Trophoblast cell (in vitro differentiated cells and primary cell): ENCODE measurements around the gene HSPA1A.
"Not testable (repeated sequence)": the region's sequence is repeated elsewhere in the genome, so short reads cannot be mapped to it uniquely, and the experiment has no call there.

Experiments
- DNase-seq, 2 donors: peaks; one replicate each; pipeline ENCODE4 v3.0.0-alpha.2; 2016
- H2AFZ ChIP-seq: 2 replicates; pipeline ENCODE4 v1.6.1; 2013; ENCODE audit warnings: low read length, moderate library complexity, mild to moderate bottlenecking; ENCODE audit not compliant: insufficient read depth, poor library complexity
- H2AK5ac ChIP-seq: 2 replicates; pipeline ENCODE4 v1.6.1; 2013; ENCODE audit warnings: mild to moderate bottlenecking, low read length
- H2BK120ac ChIP-seq: 2 replicates; pipeline ENCODE4 v1.6.1; 2013; ENCODE audit warnings: low read length, mild to moderate bottlenecking, moderate library complexity; ENCODE audit not compliant: insufficient read depth, poor library complexity
- H2BK12ac ChIP-seq: 2 replicates; pipeline ENCODE4 v1.6.1; 2013; ENCODE audit warnings: mild to moderate bottlenecking, low read length, moderate library complexity
- H2BK5ac ChIP-seq: 2 replicates; pipeline ENCODE4 v1.6.1; 2013; ENCODE audit warnings: low read length, low read depth, moderate library complexity, mild to moderate bottlenecking; ENCODE audit not compliant: poor library complexity
- H3K14ac ChIP-seq: 2 replicates; pipeline ENCODE4 v1.6.1; 2013; ENCODE audit warnings: mild to moderate bottlenecking, low read length
- H3K18ac ChIP-seq: 2 replicates; pipeline ENCODE4 v1.6.1; 2013; ENCODE audit warnings: mild to moderate bottlenecking, low read length
- H3K23ac ChIP-seq: 2 replicates; pipeline ENCODE4 v1.6.1; 2013; ENCODE audit warnings: low read length
- H3K27ac ChIP-seq: 2 replicates; pipeline ENCODE4 v1.5.1; 2013; ENCODE audit warnings: low read depth, mild to moderate bottlenecking, inconsistent platforms, low read length, moderate library complexity
- H3K27me3 ChIP-seq: 2 replicates; pipeline ENCODE4 v1.6.1; 2013; ENCODE audit warnings: inconsistent platforms, mild to moderate bottlenecking, low read length, moderate library complexity; ENCODE audit not compliant: insufficient read depth
- H3K36me3 ChIP-seq, 2 experiments: 1 replicate in 1 of 2; 2 replicates in 1 of 2; pipeline ENCODE4 v1.6.1; 2013; ENCODE audit warnings: low read length in 2 of 2, mild to moderate bottlenecking in 2 of 2, moderate library complexity in 1 of 2; ENCODE audit not compliant: insufficient read depth in 2 of 2, control insufficient read depth in 1 of 2
- H3K4ac ChIP-seq: 2 replicates; pipeline ENCODE4 v1.6.1; 2013; ENCODE audit warnings: low read depth, mild to moderate bottlenecking, low read length, moderate library complexity
- H3K4me1 ChIP-seq, 2 experiments: 1 replicate in 1 of 2; 2 replicates in 1 of 2; pipeline ENCODE4 v1.6.1; 2013; ENCODE audit warnings: low read length in 2 of 2, mild to moderate bottlenecking in 2 of 2, moderate library complexity in 1 of 2; ENCODE audit not compliant: insufficient read depth in 2 of 2, control insufficient read depth in 1 of 2
- H3K4me2 ChIP-seq: 2 replicates; pipeline ENCODE4 v1.6.1; 2013; ENCODE audit warnings: inconsistent platforms, mild to moderate bottlenecking, low read length, moderate library complexity
- H3K4me3 ChIP-seq: 2 replicates; pipeline ENCODE4 v1.5.1; 2013; ENCODE audit warnings: mild to moderate bottlenecking, low read depth, low read length, inconsistent platforms
- H3K79me1 ChIP-seq: one replicate; pipeline ENCODE4 v1.6.1; 2013; ENCODE audit warnings: low read length
- H3K79me2 ChIP-seq: 2 replicates; pipeline ENCODE4 v1.6.1; 2013; ENCODE audit warnings: low read length, mild to moderate bottlenecking; ENCODE audit not compliant: control insufficient read depth, insufficient read depth, poor library complexity
- H3K9ac ChIP-seq: 2 replicates; pipeline ENCODE4 v1.6.1; 2013; ENCODE audit warnings: mild to moderate bottlenecking, low read length
- H3K9me3 ChIP-seq: 2 replicates; pipeline ENCODE4 v1.6.1; 2013; ENCODE audit warnings: low read depth, mild to moderate bottlenecking, control low read depth, inconsistent platforms, low read length; ENCODE audit not compliant: insufficient read depth
- H4K12ac ChIP-seq: 2 replicates; pipeline ENCODE4 v1.6.1; 2013; ENCODE audit warnings: low read depth, mild to moderate bottlenecking, low read length, moderate library complexity
- H4K8ac ChIP-seq: 2 replicates; pipeline ENCODE4 v1.6.1; 2013; ENCODE audit warnings: low read depth, mild to moderate bottlenecking, low read length, moderate library complexity
- H4K91ac ChIP-seq: one replicate; pipeline ENCODE4 v1.6.1; 2013; ENCODE audit warnings: low read depth, mild to moderate bottlenecking, low read length, moderate library complexity
- WGBS: extraction: QIAGEN DNeasy Blood & Tissue Kit; methylation state at CpG from one replicate; pipeline ENCODE4 v1.1.7; 2013; ENCODE audit warnings: missing lambda C conversion rate; ENCODE audit not compliant: insufficient read length, insufficient coverage; ENCODE audit errors: extremely low coverage; 5-methylcytosine and 5-hydroxymethylcytosine counted together

HSPA1A gene

GRCh38 chr6:31857774-31858173 lies 42.4 kb downstream of the HSPA1A start:
- H2BK12ac ChIP-seq, H4K8ac ChIP-seq, H4K12ac ChIP-seq, H3K4ac ChIP-seq, DNase-seq, H2AFZ ChIP-seq, H3K27me3 ChIP-seq, H3K79me2 ChIP-seq, H2BK120ac ChIP-seq, H2AK5ac ChIP-seq, H3K27ac ChIP-seq, H3K23ac ChIP-seq, H3K14ac ChIP-seq, H3K4me3 ChIP-seq, H3K18ac ChIP-seq, H3K9me3 ChIP-seq, H3K4me2 ChIP-seq, H3K9ac ChIP-seq, H4K91ac ChIP-seq, H3K79me1 ChIP-seq, H3K4me1 ChIP-seq, H2BK5ac ChIP-seq: not testable (repeated sequence)
- WGBS = no CpG with 5 or more reads among the region's 8 CpGs
- H3K36me3 ChIP-seq = peaks cover 27 to 32% of the 10 kb centered on the region in 2 experiments

DNA sequence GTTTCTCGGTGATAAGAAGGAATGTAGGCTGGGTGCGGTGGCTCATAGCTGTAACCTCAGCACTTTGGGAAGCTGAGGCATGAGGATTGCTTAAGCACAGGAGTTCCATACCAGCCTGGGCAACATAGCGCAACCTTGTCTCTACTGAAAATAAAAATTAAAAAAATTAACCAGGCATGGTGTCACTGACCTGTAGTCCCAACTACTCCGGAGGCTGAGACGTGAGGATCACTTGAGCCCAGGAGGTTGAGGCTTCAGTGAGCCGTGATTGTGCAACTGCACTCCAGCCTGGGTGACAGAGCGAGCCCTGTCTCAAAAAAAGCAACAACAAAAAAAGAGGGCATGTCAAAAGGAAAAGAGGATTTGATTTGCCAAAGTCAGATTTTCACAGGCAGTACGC lies 43.4 kb downstream of the HSPA1A start:
- no peak overlapping the region for H3K23ac ChIP-seq
- H4K91ac ChIP-seq = no peak overlapping the region
- no peak overlapping the region for H3K4ac ChIP-seq
- no CpG with 5 or more reads among the region's 8 CpGs for WGBS
- no peak overlapping the region for H3K27ac ChIP-seq
- no peak overlapping the region for H2AK5ac ChIP-seq
- peak; percentile 69 to 84 for DNase-seq
- peaks cover 6 to 7% of the 10 kb centered on the region in 2 experiments for H3K4me1 ChIP-seq
- H4K12ac ChIP-seq = no peak overlapping the region
- H3K79me2 ChIP-seq = peaks cover 6% of the 10 kb centered on the region
- H3K9ac ChIP-seq = no peak overlapping the region
- H3K36me3 ChIP-seq = peaks cover 25 to 32% of the 10 kb centered on the region in 2 experiments
- H2BK5ac ChIP-seq = no peak overlapping the region
- H3K9me3 ChIP-seq = no peaks in the 10 kb centered on the region
- H2BK120ac ChIP-seq = no peak overlapping the region
- no peak overlapping the region for H3K4me2 ChIP-seq
- H3K18ac ChIP-seq = no peak overlapping the region
- no peaks in the 10 kb centered on the region for H3K27me3 ChIP-seq
- H3K79me1 ChIP-seq = peaks cover 8% of the 10 kb centered on the region
- no peak overlapping the region for H2AFZ ChIP-seq
- H3K14ac ChIP-seq = no peak overlapping the region
- H3K4me3 ChIP-seq = no peak overlapping the region
- H4K8ac ChIP-seq = no peak overlapping the region
- no peak overlapping the region for H2BK12ac ChIP-seq

DNA sequence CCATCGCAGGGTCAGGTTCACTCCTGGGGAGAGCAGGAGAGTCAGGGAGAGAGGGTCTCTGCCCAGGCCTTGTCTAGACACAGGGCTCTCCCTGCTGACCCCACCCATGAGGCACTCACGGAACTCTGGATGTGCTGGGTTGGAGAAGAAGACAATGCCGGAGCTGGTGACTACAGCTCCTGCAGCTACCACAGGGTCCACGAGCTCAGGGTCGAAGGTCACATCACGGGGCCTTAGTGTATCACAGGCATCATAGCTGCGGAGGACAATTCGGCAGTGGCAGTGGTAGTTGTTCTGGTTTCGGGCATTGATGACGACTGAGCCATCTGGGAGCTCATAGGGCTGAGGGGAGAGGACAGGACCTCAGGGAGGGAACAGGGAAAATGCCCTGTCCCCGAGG lies 44.6 kb downstream of the HSPA1A start:
- H3K27ac ChIP-seq = no peak overlapping the region
- no peak overlapping the region for H4K91ac ChIP-seq
- no peak overlapping the region for H3K9ac ChIP-seq
- peaks cover 8% of the 10 kb centered on the region for H3K79me1 ChIP-seq
- H3K27me3 ChIP-seq = no peaks in the 10 kb centered on the region
- H3K4me2 ChIP-seq = no peak overlapping the region
- no peak for DNase-seq
- H4K8ac ChIP-seq = no peak overlapping the region
- peaks cover 25 to 32% of the 10 kb centered on the region in 2 experiments for H3K36me3 ChIP-seq
- H3K14ac ChIP-seq = no peak overlapping the region
- H3K4ac ChIP-seq = no peak overlapping the region
- H2AFZ ChIP-seq = no peak overlapping the region
- H4K12ac ChIP-seq = no peak overlapping the region
- no peak overlapping the region for H2AK5ac ChIP-seq
- H2BK12ac ChIP-seq = no peak overlapping the region
- no peak overlapping the region for H3K23ac ChIP-seq
- no peak overlapping the region for H3K18ac ChIP-seq
- H3K9me3 ChIP-seq = no peaks in the 10 kb centered on the region
- no peak overlapping the region for H2BK5ac ChIP-seq
- peaks cover 7 to 10% of the 10 kb centered on the region in 2 experiments for H3K4me1 ChIP-seq
- WGBS = no CpG with 5 or more reads among the region's 11 CpGs
- no peak overlapping the region for H2BK120ac ChIP-seq
- no peak overlapping the region for H3K4me3 ChIP-seq
- peaks cover 6% of the 10 kb centered on the region for H3K79me2 ChIP-seq

DNA sequence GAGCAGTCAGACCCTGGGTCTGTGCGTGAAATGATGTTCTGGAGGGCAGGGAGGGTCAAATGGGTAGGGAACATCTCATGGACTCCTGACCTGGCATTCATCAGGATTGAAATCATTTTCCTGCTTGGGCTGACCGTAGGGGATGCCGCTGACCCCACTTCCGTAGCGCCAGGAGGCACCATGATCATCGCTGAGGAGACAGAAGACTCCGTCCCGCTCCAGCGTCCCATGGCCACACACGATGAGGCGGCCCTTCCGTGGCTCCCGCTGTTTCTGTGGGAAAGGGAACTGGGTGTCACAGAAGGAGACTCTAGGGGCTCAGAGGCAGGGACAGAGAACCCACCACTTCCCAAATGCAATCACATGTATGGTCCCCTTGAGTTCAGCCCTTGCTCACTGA lies 45.0 kb downstream of the HSPA1A start:
- no peak overlapping the region for H4K91ac ChIP-seq
- no peaks in the 10 kb centered on the region for H3K27me3 ChIP-seq
- H3K9me3 ChIP-seq = no peaks in the 10 kb centered on the region
- H3K14ac ChIP-seq = no peak overlapping the region
- no peak overlapping the region for H3K18ac ChIP-seq
- peaks cover 8% of the 10 kb centered on the region for H3K79me1 ChIP-seq
- no peak overlapping the region for H3K23ac ChIP-seq
- no peak overlapping the region for H2AK5ac ChIP-seq
- DNase-seq = no peak
- H2BK120ac ChIP-seq = no peak overlapping the region
- no peak overlapping the region for H3K4me2 ChIP-seq
- no peak overlapping the region for H4K8ac ChIP-seq
- no peak overlapping the region for H2BK5ac ChIP-seq
- H2AFZ ChIP-seq = no peak overlapping the region
- H3K4ac ChIP-seq = no peak overlapping the region
- WGBS = no CpG with 5 or more reads among the region's 13 CpGs
- peaks cover 6% of the 10 kb centered on the region for H3K79me2 ChIP-seq
- H3K9ac ChIP-seq = no peak overlapping the region
- H4K12ac ChIP-seq = no peak overlapping the region
- H3K4me1 ChIP-seq = peaks cover 10 to 14% of the 10 kb centered on the region in 2 experiments
- H3K27ac ChIP-seq = no peak overlapping the region
- H3K4me3 ChIP-seq = no peak overlapping the region
- no peak overlapping the region for H2BK12ac ChIP-seq
- H3K36me3 ChIP-seq = peaks cover 25 to 32% of the 10 kb centered on the region in 2 experiments
